Frontal cortex (tissue), 4 donors: ENCODE measurements around the gene MYT1. TPM values are rescaled to one million over a fixed set of nuclear protein-coding genes. Genes with fewer than 3 reads are reported as not detected.

Experiments
- DNase-seq, 2 donors: peaks; one replicate each; pipeline ENCODE4 v3.0.0; 2012; ENCODE audit warnings: low spot score in 2 of 2
- FAIRE-seq: peaks from 2 replicates; lab custom pipeline; 2012; peaks lifted over from hg19 to GRCh38; lab: Jason Lieb, UNC
- total RNA-seq: library from RNA; depleted of rRNA; stranded (reverse); fragments of >200 nt; gene quantifications from one replicate; pipeline ENCODE4 v1.2.3, GENCODE V29; 2014
- donor health status: control.
- donor health status: control.
- donor health status: control.

The MYT1 gene
- total RNA-seq, 1 donor from 2014 or later = 6.9 TPM

DNA sequence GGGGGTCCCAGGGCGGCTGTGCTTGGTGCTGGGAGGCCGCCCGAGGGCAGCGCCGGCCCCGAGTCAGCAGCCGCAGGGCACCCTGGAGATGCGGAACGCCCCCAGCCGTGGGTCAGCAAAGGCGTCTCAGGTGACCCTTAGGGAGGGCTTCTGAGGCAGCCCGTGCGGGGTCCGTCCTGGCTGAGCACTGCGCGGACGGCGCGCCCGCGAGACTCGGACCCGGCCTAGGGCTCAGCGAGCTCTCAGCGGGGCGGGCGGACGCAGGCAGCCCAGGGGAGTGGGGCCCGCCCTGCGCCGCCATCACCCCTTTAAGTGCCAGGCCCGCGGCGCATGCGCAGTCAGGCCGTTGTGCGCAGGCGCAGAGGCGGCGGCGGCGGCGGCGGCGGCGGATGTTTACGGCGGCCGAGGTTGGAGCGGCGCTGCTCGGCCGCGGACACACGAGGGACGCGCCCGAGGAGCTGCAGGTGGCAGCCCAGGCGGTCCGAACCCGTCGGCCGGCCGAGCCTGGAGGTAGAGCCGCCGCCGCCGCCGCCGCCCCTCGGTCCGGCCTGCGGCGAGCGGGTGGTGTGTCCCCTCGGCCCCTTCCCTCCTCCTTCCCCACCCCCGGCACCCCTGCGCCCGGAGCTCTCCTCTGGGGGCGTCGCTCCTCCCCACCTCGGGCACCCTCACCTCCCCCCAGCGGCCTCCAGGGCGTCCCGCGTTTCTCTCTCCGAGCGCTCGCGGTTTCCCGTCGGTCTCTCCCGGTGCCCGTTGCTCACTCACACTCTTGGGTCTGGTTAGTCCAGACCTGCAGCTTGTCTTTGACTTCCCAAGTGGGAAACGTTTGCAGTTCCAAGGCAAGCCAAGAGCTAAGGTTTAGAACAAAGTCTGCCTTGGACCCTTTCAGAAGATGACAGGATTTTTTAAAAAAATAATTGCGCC is 91.4 kb downstream of the MYT1 start, which contains the start of gene PCMTD2:
TSS of gene PCMTD2 (plus strand) at position 388 of the 921 bp plus-strand sequence. CDS start 4,218 bp downstream, outside the sequence.
- FAIRE-seq = no peak
- peak; percentile 97 to 98 for DNase-seq

DNA sequence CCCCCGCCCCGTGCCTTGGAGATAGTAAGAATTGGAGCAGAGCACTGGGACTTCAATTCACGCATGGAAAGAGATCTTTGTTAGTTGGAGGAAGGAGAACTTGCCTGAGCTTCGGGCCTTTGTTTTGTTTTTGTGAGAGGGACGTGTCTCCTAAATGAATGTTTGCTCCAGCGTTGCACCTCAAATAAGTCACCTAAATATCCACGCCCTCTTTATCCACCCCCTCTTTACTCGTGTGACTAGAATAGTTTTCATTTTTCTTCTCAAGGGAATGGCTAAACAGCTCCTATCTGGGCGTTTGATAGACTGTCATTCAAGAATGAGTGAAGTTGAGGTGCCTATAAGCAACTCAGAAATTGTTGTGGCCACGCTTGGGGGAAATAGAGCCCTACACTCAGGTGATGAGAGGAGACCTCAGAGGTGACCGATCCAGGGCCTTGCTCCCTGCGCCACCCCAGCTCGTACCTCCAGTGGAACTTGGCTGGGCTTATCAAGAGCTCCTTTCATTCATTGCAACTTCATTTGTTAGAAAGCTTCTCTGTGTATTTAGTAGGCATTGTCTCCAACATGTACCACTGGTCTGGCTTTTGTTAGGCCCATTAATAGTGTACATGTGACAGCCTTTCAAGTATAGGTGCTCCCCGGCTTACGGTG is 92.2 kb downstream of the MYT1 start:
- FAIRE-seq (no peak), DNase-seq (no peak)

- DNase-seq (no peak), FAIRE-seq (no peak)
Observed at GRCh38 chr20:64257107-64257757, 93.0 kb downstream of the MYT1 start.

DNA sequence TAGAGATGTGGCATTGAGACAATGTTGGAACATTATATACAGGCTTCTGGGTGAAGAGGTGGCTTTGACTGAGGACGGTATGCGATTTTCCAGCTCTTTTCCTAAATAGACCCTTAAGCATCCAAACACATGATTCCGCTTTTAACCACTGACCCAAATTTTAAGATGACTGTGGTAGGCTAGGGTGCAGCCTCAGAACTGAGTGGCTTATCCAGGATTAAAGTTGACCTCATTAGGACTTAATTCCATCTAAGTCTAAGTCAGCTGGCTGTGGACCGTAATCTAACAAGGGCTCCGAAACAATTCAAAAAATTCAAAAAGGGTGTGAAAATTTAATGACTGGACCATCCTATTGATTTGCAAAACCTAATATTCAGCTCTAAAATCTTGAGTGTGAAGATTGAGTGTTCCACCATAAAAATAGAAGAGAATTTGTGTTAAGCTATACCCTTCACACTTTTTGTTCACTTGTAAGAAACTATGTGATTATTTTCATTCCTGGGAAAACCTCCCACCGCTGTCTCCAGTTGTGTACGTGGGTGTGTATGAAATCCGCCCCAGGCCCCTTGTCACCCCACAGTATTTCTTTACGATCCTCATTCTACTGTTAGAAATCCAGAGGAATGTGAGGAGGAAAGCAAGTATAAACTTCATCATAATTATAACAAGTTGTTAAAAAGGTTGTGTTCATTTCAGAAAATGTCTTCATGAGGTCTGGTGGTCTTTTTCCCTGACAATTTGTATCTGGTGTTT is 94.0 kb downstream of the MYT1 start:
- DNase-seq (no peak), FAIRE-seq (no peak)

- FAIRE-seq = no peak
Observed at GRCh38 chr20:64260239-64260638, 96.0 kb downstream of the MYT1 start.

DNA sequence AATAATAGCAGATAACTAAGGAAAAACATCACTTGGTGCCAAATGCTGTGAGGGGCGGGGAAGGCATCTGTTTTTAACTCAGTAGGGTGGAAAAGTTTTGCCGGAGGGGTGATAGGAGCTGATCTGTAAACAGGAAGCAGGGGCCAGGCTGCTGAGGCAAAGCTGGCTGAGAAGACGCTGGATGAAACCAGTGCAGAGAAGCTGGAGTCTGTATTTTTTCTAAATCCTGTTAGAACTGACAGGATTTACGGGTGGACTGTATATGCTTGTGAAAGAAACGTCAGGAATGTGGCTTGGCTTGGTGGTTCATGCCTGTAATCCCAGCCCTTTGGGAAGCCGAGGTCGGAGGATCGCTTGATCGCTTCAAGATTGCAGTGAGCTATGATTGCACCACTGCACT is 96.9 kb downstream of the MYT1 start:
- DNase-seq (no peak), FAIRE-seq (no peak)

More at GRCh38 chr20:64260239-64260638, 96.0 kb downstream of the MYT1 start:
- DNase-seq = no peak

GRCh38 chr20:64264091-64264490 is 99.8 kb downstream of the MYT1 start:
- FAIRE-seq (no peak), DNase-seq (no peak)

DNA sequence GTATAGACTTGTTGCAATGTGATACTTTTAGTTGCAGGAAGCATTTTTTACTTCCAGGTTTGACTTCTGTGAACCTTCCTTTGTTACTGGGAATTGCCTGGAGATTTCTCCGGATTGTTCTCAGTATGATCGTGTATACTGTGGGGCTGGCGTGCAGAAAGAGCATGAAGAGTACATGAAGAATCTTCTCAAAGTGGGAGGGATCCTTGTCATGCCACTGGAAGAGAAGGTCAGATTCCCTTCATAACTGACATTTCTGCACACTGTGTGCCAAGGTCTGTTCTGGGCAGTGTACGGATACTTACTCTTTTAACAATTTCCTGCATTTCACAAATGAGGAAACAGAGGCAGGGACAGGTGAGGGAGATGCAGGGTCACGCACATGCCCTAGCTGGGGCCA is 100.9 kb downstream of the MYT1 start:
- DNase-seq (no peak), FAIRE-seq (no peak)

GRCh38 chr20:64266988-64267387 is 102.7 kb downstream of the MYT1 start:
- FAIRE-seq = no peak
- no peak for DNase-seq

GRCh38 chr20:64268174-64268573 is 103.9 kb downstream of the MYT1 start:
- FAIRE-seq (no peak), DNase-seq (no peak)

DNA sequence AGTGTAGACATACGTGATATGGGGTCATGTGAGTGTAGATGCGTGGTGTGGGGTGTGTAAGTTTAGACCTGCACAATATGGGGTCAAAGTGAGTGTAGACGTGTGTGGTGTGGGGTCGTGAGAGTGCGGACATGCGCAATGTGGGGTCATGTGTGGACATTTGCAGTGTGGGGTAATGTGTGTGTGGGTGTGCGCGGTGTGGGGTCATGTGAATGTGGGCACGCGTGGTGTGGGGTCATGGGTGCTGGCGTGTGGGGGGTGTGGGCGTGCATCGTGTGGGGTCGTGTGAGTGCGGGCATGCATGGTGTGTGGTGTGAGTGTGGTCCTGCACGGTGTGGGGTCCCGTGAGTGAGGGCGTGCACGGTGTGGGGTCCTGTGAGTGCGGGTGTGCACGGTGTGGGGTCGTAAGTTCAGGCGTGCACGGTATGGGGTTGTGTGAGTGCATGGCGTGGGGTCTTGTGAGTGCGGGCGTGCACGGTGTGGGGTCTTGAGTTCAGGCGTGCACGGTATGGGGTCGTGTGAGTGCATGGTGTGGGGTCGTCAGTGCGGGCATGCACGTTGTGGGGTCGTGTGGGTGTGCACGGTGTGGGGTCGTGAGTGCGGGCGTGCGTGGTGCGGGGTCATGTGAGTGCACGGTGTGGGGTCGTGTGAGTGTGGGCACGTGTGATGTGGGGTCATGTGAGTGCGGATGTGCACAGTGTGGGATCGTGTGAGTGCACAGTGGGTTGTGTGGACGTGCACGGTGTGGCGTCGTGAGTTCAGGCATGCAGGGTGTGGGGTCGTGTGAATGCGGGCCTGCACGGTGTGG is 105.6 kb downstream of the MYT1 start:
- FAIRE-seq = no peak

GRCh38 chr20:64271636-64272035 is 107.4 kb downstream of the MYT1 start:
- DNase-seq (no peak), FAIRE-seq (no peak)

More for the DNA sequence above, 105.6 kb downstream of the MYT1 start:
- no peak for DNase-seq

- DNase-seq (no peak), FAIRE-seq (no peak)
Observed at GRCh38 chr20:64273109-64273508, 108.9 kb downstream of the MYT1 start.

- no peak for FAIRE-seq
Observed at GRCh38 chr20:64276817-64277216, 112.6 kb downstream of the MYT1 start.

GRCh38 chr20:64277571-64278316 is 113.5 kb downstream of the MYT1 start:
- no peak for FAIRE-seq
- no peak for DNase-seq

More at GRCh38 chr20:64276817-64277216, 112.6 kb downstream of the MYT1 start:
- DNase-seq = no peak

DNA sequence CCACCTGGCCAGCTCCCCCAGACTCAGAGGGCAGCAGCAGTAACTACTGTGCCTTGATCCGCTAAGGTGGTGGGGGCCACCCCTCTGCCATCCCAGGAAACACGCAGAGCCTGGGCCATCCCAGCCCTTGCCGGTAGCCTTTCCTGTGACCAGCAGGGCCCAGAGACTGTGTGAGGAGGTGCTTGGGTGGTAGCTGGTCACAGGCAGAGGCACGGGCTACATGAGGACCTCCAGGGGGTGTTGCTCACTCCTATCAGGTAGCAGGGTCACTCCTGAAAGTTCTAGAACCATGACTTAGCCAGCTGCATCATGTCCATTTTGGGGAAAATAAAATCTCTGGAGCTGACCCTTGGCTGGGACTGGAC is 114.0 kb downstream of the MYT1 start:
- DNase-seq (no peak), FAIRE-seq (no peak)

- FAIRE-seq = no peak
- no peak for DNase-seq
Observed at GRCh38 chr20:64279826-64280459, 115.7 kb downstream of the MYT1 start.

GRCh38 chr20:64280460-64280843 is 116.2 kb downstream of the MYT1 start:
- no peak for FAIRE-seq
- DNase-seq = no peak
